ENCODE measurements around the gene LINS1. TPM values are rescaled to one million over a fixed set of nuclear protein-coding genes. Genes with fewer than 3 reads are reported as not detected.

The LINS1 gene
- total RNA-seq, 1 donor from 2014 or later, result 9.4 TPM

Other genes with a start within 250 kb of the LINS1 start
- gene CERS3, start 73.2 kb downstream of the LINS1 start, total RNA-seq, result not detected
- 10.3 TPM for gene ASB7, start 405 bp upstream of the LINS1 start, total RNA-seq

Data from mesenteric fat pad (tissue), 1 donor.